ENCODE results near the gene CLPTM1L.
"Not testable (repeated sequence)": the region's sequence is repeated elsewhere in the genome, so short reads cannot be mapped to it uniquely, and the experiment has no call there.

CLPTM1L gene

DNA sequence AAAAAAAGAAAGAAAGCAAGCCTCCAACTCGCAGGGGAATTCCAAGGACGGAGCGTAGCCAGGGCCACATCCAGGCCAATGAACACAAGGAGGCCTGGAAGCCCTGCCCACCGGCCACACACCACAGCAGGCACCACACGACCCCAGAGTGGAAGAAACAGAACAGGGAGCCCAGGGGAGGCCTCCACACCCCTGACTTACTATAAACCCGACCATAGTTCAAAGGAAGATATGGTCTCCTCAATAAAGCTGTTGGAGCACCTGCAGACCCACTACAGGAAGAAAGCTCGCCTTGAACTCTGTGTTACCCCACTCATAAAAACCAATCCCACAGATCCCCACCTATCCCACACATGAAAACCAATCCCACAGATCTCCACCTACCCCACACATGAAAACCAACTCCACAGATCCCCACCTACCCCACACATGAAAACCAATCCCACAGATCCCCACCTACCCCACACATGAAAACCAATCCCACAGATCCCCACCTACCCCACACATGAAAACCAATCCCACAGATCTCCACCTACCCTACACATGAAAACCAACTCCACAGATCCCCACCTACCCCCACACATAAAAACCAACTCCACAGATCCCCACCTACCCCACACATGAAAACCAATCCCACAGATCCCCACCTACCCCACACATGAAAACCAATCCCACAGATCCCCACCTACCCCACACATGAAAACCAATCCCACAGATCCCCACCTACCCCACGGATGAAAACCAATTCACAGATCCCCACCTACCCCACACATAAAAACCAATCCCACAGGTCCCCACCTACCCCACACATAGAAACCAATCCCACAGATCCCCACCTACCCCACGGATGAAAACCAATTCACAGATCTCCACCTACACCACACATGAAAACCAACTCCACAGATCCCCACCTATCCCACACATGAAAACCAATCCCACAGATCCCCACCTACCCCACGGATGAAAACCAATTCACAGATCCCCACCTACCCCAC is 69.2 kb downstream of the CLPTM1L start:
- DNase-seq (ENCODE audit: low spot score), result not testable (repeated sequence)

DNA sequence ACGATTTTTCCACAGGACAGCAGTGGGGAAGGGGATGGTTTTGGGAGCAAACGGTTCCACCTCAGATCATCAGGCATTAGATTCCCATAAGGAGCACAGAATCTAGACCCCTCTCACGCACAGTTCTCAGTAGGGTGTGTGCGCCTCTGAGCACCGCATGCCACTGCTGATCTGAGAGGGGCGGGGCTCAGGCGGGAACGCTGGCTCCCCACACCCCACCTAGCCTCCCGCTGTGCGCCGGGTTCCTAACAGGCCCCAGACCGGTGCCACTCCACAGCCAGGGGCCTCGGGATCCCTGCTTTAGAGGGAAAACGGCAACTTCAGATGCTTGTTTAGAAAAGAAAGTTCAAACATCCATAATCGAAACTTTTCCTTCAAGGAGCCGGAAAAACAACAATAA is 70.4 kb downstream of the CLPTM1L start:
- no peak for DNase-seq (ENCODE audit: low spot score)

DNA sequence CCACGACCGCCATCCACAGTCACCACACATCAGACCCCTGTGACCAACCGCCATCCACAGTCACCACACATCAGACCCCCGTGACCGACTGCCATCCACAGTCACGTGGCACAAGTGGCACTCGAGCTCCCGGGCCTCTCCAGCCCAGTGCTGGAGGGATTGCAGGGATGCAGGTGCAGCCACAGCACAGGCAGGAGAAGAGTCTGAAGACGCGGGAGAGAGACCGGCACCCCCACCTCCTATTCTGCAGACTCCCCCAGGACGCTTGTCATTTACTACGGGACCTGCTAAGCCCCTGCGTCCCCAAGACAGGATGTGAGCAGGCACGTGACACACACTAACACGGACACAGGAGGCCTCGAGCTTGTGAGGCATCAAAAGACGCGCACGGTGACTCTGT is 71.2 kb downstream of the CLPTM1L start:
- DNase-seq (ENCODE audit: low spot score), result no peak

DNA sequence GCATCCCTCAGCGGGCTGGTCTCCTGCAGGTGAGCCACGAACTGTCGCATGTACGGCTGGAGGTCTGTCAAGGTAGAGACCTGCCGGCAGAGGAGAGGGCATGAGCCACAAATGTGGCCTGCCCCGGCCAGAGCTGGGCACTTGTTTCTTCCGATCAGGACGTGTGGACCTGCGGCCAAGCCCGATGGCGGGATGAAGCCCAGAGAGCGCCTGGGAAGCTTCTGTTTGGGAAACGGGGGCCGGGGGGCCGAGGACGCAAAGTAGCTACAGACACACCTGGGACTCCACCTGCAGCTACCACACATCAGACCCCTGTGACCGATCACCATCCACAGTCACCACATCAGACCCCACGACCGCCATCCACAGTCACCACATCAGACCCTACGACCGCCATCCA is 72.7 kb downstream of the CLPTM1L start:
- no peak for DNase-seq (ENCODE audit: low spot score)

DNA sequence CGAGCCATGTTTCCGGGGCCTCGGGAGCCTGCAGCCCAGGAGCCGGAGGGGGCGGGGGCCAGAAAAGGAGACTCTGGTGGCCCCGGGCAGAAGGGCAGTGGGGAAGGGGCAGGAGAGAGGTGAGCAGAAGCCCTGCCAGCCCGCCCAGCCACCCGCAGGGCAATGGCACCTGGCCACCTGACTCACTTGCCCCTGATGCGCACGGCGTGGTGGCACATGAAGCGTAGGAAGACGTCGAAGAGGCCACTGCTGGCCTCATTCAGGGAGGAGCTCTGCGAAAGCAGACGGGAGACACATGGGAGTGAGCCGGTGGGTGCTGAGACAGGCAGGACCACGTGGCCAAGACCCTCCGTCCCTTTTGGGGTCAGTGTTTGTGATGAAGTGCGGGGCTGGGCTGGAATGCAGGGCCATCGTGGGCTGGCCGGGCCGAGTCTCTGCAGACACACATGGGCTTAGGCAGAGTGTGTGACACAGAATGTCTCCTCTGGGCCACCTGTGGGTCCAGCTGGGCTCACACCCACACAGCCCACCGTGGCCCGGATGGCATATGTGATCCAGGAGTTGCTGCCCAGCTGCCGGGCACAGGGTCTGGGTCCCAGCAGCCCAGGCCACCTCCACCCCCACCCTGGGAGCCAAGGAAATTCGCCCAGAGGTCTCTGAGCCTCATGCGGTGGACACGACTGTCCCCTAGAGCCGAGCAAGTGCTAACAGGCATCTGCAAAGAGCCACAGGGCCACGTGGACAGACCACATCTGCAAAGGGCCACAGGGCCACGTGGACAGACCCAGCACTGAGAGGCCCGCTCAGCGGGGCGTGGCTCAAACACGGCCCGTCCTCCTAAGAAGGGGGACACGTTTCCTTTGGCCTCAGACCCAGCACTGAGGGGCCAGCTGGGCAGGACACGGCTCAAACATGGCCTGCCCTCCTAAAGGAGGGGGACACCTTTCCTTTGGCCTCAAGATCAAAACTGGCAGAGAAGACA is 73.7 kb downstream of the CLPTM1L start:
- DNase-seq (ENCODE audit: low spot score), result no peak

DNA sequence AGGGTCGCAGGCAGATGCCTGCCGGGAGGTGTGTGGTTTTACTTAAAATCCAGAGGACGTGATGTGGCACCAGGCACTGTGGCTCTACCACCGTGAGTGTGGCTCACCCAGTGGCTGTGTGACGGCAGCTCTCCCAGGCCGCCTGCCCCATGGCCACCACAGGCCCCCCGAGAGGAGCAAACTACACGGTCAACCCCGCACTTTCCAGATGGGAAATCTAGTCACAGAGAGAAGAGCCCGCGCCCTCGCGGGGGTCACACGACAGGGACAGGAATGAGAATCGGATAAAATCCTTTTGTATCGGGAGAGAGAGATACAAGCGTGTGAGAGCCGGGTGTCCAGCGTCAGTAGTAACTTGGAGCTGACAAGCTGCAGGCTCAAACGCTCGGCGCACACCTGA is 74.5 kb downstream of the CLPTM1L start:
- no peak for DNase-seq (ENCODE audit: low spot score)

DNA sequence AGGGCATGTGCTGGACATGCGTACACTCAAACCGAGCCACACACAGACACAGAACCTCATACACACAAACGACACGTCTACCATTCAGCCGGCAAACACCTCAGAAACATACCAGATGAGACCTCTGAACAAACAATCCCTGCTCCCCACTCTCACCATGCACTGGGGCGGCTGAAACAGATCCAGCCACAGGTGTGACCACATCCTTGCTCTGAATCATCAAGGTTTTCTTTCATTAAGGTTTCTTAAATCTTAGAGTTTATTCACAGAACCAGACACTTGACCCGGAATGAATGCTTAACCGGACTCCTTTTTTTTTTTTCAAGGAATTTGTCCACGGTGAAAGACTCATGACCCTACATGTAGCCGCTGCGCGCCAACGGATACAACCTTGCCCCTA is 76.2 kb downstream of the CLPTM1L start:
- DNase-seq (ENCODE audit: low spot score), result peak; percentile 23

DNA sequence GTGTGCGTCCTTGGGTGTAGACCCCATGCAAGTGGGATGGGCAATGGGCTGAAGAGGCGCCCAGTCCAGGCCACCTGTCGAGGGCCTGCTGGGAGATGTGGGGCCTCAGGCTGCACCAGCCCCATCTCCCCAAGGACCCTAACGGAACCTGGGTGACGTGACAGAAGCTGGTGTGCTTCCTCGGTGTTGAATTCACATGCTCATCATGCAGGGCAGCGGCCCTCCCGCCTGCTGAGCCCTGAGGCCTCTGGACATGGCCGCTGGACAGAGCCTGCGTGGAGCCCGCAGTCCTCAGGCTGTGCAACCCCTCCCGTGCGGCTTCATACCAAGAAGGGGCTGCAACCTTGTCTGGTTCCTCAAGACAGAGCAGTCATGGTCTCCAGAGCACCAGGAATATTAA is 76.8 kb downstream of the CLPTM1L start:
- no peak for DNase-seq (ENCODE audit: low spot score)
